Endothelial cell of umbilical vein (primary cell): ENCODE measurements around the gene PTPRCAP. TPM values are rescaled to one million over a fixed set of nuclear protein-coding genes. Genes with fewer than 3 reads are reported as not detected.

Experiments
- BruUV-seq: library from RNA; stranded (reverse); fragments of 400-500 nt; replicated peaks from 2 replicates; lab custom pipeline; 2021; lab: Mats Ljungman, UMichigan
- CTCF ChIA-PET: fragments of 300-600, 350-600 bp; sonication (Branson Sonifier 250); formaldehyde crosslinking; loops from one replicate; lab custom pipeline; 2021; ENCODE audit warnings: antibody characterized with exemption, inconsistent platforms; lab: Charles Lee
- POLR2A ChIA-PET: fragments of 300-600, 350-600 bp; sonication (Branson Sonifier 250); formaldehyde crosslinking; loops from one replicate; lab custom pipeline; 2021; ENCODE audit warnings: antibody characterized with exemption, inconsistent platforms; lab: Charles Lee
- DNase-seq: peaks from one replicate; pipeline ENCODE4 v3.0.0-alpha.2; 2011; ENCODE audit warnings: low read depth, low spot score
- FAIRE-seq: peaks from 2 replicates; lab custom pipeline; 2011; peaks lifted over from hg19 to GRCh38; lab: Jason Lieb, UNC
- H2AFZ ChIP-seq: 2 replicates; pipeline ENCODE4 v1.6.0; 2012; ENCODE audit warnings: low read depth, low read length, control low read depth, inconsistent platforms
- H3K27ac ChIP-seq: 2 replicates; pipeline ENCODE4 v1.5.1; 2011; ENCODE audit warnings: low read depth, mild to moderate bottlenecking, control low read depth, low read length, moderate library complexity; ENCODE audit not compliant: insufficient read depth
- H3K27me3 ChIP-seq, 2 experiments: 2 replicates each; pipeline versions ENCODE4 v1.6.0 to v1.6.1; 2011; ENCODE audit warnings: low read length in 2 of 2, mixed read lengths in 1 of 2; ENCODE audit not compliant: control insufficient read depth in 2 of 2, insufficient read depth in 2 of 2
- H3K36me3 ChIP-seq, 2 experiments: 2 replicates in 1 of 2; 3 replicates in 1 of 2; pipeline ENCODE4 v1.5.1; 2011; ENCODE audit warnings: low read length in 2 of 2, mild to moderate bottlenecking in 1 of 2, moderate library complexity in 1 of 2; ENCODE audit not compliant: control insufficient read depth in 2 of 2, insufficient read depth in 2 of 2; ENCODE audit errors: extremely low read depth in 1 of 2
- H3K4me1 ChIP-seq: 3 replicates; pipeline ENCODE4 v1.5.1; 2011; ENCODE audit warnings: mild to moderate bottlenecking, low read length; ENCODE audit not compliant: control insufficient read depth, insufficient read depth; ENCODE audit errors: extremely low read depth
- H3K4me2 ChIP-seq: 2 replicates; pipeline ENCODE4 v1.6.1; 2011; ENCODE audit warnings: low read length, control low read depth, mixed read lengths; ENCODE audit not compliant: insufficient read depth
- H3K4me3 ChIP-seq, 3 experiments: fragments of 200-600 bp in 1 of 3; sonication (generic), shearing (Covaris generic) in 1 of 3; replicated peaks in 1 of 3; 2 replicates each; pipeline ENCODE4 v1.5.1; 2011 to 2016; ENCODE audit warnings: control low read depth in 3 of 3, low read length in 3 of 3, mild to moderate bottlenecking in 2 of 3, inconsistent platforms in 1 of 3, low read depth in 1 of 3, moderate library complexity in 1 of 3; ENCODE audit not compliant: insufficient read depth in 1 of 3
- H3K79me2 ChIP-seq: 2 replicates; pipeline ENCODE4 v1.6.0; 2012; ENCODE audit warnings: low read length, inconsistent platforms; ENCODE audit not compliant: control insufficient read depth, insufficient read depth
- H3K9ac ChIP-seq: replicated peaks from 2 replicates; pipeline ENCODE3; 2011; ENCODE audit warnings: low read length, control low read depth; ENCODE audit not compliant: insufficient read depth; ENCODE audit errors: extremely low read depth
- H3K9me1 ChIP-seq: replicated peaks from 3 replicates; pipeline ENCODE4 v1.6.0; 2011; ENCODE audit warnings: mild to moderate bottlenecking, low read length; ENCODE audit not compliant: control insufficient read depth, insufficient read depth; ENCODE audit errors: extremely low read depth
- H3K9me3 ChIP-seq: replicated peaks from 2 replicates; pipeline ENCODE4 v1.5.1; 2012; ENCODE audit warnings: low read length, inconsistent platforms; ENCODE audit not compliant: control insufficient read depth, insufficient read depth
- H4K20me1 ChIP-seq: replicated peaks from 2 replicates; pipeline ENCODE3; 2011; ENCODE audit warnings: mild to moderate bottlenecking, low read length; ENCODE audit not compliant: control insufficient read depth, insufficient read depth; ENCODE audit errors: extremely low read depth
- EZH2 ChIP-seq: IDR thresholded peaks from 2 replicates; pipeline ENCODE4 v1.6.1; 2012; ENCODE audit warnings: borderline replicate concordance, low read depth, mild to moderate bottlenecking, moderate library complexity, low read length, inconsistent platforms; ENCODE audit not compliant: severe bottlenecking
- FOS ChIP-seq: IDR thresholded peaks from 2 replicates; pipeline ENCODE4 v1.6.1; 2011; ENCODE audit warnings: mild to moderate bottlenecking, low read length, moderate library complexity, borderline replicate concordance; ENCODE audit not compliant: insufficient read depth
- GATA2 ChIP-seq: IDR thresholded peaks from 2 replicates; pipeline ENCODE4 v1.7.0; 2011; ENCODE audit warnings: low read depth, mild to moderate bottlenecking, moderate library complexity, mixed read lengths, low read length; ENCODE audit not compliant: insufficient read length, insufficient read depth
- JUN ChIP-seq: IDR thresholded peaks from 2 replicates; pipeline ENCODE4 v1.6.1; 2011; ENCODE audit warnings: borderline replicate concordance, low read depth; ENCODE audit not compliant: insufficient read length, insufficient read depth
- MAX ChIP-seq: IDR thresholded peaks from 2 replicates; pipeline ENCODE4 v1.6.1; 2011; ENCODE audit not compliant: insufficient read depth, insufficient read length
- MYC ChIP-seq: IDR thresholded peaks from one replicate; pipeline ENCODE4 v1.6.1; 2011; ENCODE audit warnings: mild to moderate bottlenecking, low read depth, low read length
- POLR2A ChIP-seq: IDR thresholded peaks from 2 replicates; pipeline ENCODE4 v1.6.1; 2012; ENCODE audit warnings: low read depth, mild to moderate bottlenecking, control low read depth, low read length
- POLR2AphosphoS5 ChIP-seq: IDR thresholded peaks from 2 replicates; pipeline ENCODE4 v1.6.1; 2012; ENCODE audit warnings: low read depth, mild to moderate bottlenecking, control low read depth, low read length, moderate library complexity; ENCODE audit not compliant: insufficient read depth
- dilution Hi-C: fragments of 300-500 bp; cut with MboI; formaldehyde crosslinking; loops from one replicate; pipeline ENCODE4 v1.15.0; 2019; ENCODE audit warnings: low sequenced_read_pairs; ENCODE audit not compliant: extremely low pct_ligation_motif_present
- intact Hi-C: fragments of 100-400 bp; cut with micrococcal nuclease; formaldehyde crosslinking; loops from one replicate; pipeline ENCODE4 v1.10.0; 2022
- polyA plus RNA-seq, 4 experiments: library from polyadenylated mRNA; depleted of rRNA in 3 of 4; stranded (reverse) in 3 of 4; unstranded in 1 of 4; fragments of >200 nt; gene quantifications; 2 replicates each; pipeline versions ENCODE4 v1.2.1 to v1.2.3, GENCODE V29; 2011 to 2012; ENCODE audit warnings: missing spikeins in 1 of 4
- total RNA-seq: library from RNA; stranded (reverse); gene quantifications from 2 replicates; pipeline ENCODE4 v1.2.3, GENCODE V29; 2021
- TF ChIP-seq, protein P1 (sequence below), 2 donors: IDR thresholded peaks; 1 replicate in 1 of 2; 2 replicates in 1 of 2; pipeline ENCODE4 v1.5.1; 2011; ENCODE audit warnings: low read length in 2 of 2, mild to moderate bottlenecking in 2 of 2, moderate library complexity in 2 of 2, control low read depth in 1 of 2, inconsistent platforms in 1 of 2, low read depth in 1 of 2; ENCODE audit not compliant: insufficient read depth in 1 of 2; ENCODE audit errors: extremely low read depth in 1 of 2

PTPRCAP gene
- total and polyA plus RNA-seq, 2 donors (not counting 3 experiments of a cell fraction or from before 2014, with no cell fraction given): 3.6 TPM; not detected in 1

DNA sequence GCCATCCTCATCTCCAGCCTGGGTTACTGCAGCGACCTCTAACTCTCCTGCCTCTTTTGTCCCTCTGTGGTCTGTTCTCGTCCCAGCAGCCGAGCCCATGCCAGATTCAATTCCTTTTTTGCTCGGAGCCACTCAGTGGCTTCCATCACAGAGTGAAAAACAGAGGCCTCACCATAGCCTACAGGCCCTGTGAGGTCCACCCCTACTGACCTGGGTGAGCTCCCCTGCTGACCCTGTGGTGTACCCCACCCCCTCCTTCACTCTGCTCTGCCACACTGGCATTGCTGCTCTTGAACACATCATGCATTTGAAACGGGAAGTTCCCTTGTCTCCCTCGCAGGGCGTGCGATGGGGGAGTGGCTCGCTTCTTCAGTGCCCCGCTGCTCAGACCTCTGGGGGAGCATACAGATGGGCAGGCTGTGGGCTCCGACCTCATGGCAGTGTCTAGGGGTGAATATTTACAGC lies 47.4 kb upstream of the PTPRCAP start:
- Histone ChIP-seq H3K27me3 (no peaks in the 10 kb centered on the region), H4K20me1 (no peaks in the 10 kb centered on the region), H3K4me3 (no peak overlapping the region), H2AFZ (no peak overlapping the region), H3K36me3 (peaks cover 0 to 3% of the 10 kb centered on the region in 2 experiments), H3K79me2 (no peaks in the 10 kb centered on the region), H3K27ac (no peak overlapping the region), H3K4me1 (no peaks in the 10 kb centered on the region), H3K9ac (no peak overlapping the region), H3K9me1 (no peaks in the 10 kb centered on the region), H3K4me2 (no peak overlapping the region), H3K9me3 (no peaks in the 10 kb centered on the region)
- intact Hi-C loops: no loop called here
- dilution Hi-C loops: no loop called here
- TF ChIP-seq POLR2AphosphoS5: no peak
- POLR2A ChIA-PET: no interaction called here
- FAIRE-seq (no peak), DNase-seq (no peak)
- BruUV-seq: no TSS peak
- CTCF ChIA-PET: no interaction called here

GRCh38 chr11:67483831-67484665 lies 46.6 kb upstream of the PTPRCAP start:
- no peak overlapping the region for H3K4me2 ChIP-seq
- H3K9ac ChIP-seq: no peak overlapping the region
- no peak overlapping the region for H2AFZ ChIP-seq
- CTCF ChIA-PET: no interaction called here
- BruUV-seq: no TSS peak
- no peak for TF ChIP-seq FOS
- TF ChIP-seq, protein P1, sequence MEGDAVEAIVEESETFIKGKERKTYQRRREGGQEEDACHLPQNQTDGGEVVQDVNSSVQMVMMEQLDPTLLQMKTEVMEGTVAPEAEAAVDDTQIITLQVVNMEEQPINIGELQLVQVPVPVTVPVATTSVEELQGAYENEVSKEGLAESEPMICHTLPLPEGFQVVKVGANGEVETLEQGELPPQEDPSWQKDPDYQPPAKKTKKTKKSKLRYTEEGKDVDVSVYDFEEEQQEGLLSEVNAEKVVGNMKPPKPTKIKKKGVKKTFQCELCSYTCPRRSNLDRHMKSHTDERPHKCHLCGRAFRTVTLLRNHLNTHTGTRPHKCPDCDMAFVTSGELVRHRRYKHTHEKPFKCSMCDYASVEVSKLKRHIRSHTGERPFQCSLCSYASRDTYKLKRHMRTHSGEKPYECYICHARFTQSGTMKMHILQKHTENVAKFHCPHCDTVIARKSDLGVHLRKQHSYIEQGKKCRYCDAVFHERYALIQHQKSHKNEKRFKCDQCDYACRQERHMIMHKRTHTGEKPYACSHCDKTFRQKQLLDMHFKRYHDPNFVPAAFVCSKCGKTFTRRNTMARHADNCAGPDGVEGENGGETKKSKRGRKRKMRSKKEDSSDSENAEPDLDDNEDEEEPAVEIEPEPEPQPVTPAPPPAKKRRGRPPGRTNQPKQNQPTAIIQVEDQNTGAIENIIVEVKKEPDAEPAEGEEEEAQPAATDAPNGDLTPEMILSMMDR (IDR thresholded peaks at IDR 0.05; ENCODE audit: extremely low read depth in 1 of 2, insufficient read depth in 1 of 2, low read depth in 1 of 2, low read length in 2 of 2): no peak
- no peak for TF ChIP-seq POLR2A
- TF ChIP-seq MAX: no peak
- no peak for TF ChIP-seq GATA2
- no peak for TF ChIP-seq JUN
- no peak for TF ChIP-seq EZH2
- TF ChIP-seq MYC: no peak
- no peak for TF ChIP-seq POLR2AphosphoS5
- no peaks in the 10 kb centered on the region for H3K79me2 ChIP-seq
- H3K9me1 ChIP-seq: no peaks in the 10 kb centered on the region
- no peak for FAIRE-seq
- intact Hi-C loops (loop anchor here (1.0 kb wide), 3 partner anchors 15 to 41 kb away; partner anchors contain the start of genes CORO1B and TMEM134), dilution Hi-C loops (no loop called here)
- H3K4me3 ChIP-seq: no peak overlapping the region
- no peaks in the 10 kb centered on the region for H3K4me1 ChIP-seq
- H3K27me3 ChIP-seq: no peaks in the 10 kb centered on the region
- peaks cover 0 to 1% of the 10 kb centered on the region in 2 experiments for H3K36me3 ChIP-seq
- no peaks in the 10 kb centered on the region for H4K20me1 ChIP-seq
- no peaks in the 10 kb centered on the region for H3K9me3 ChIP-seq
- POLR2A ChIA-PET: no interaction called here
- no peak for DNase-seq
- H3K27ac ChIP-seq: no peak overlapping the region
